AG08395 (cell line): ENCODE measurements around the gene CASP8AP2.
A peak's percentile ranks its signal among the peaks of the same experiment; 100 is the strongest.
"Not testable (repeated sequence)": the region's sequence is repeated elsewhere in the genome, so short reads cannot be mapped to it uniquely, and the experiment has no call there.

Experiments used
- DNase-seq: peaks from one replicate; pipeline ENCODE4 v3.0.0; 2012; ENCODE audit warnings: mixed read lengths, low spot score

The CASP8AP2 gene

GRCh38 chr6:89829472-89830169, at the start of gene CASP8AP2:
Gene CASP8AP2 (plus strand): TSS chr6:89829880.
- DNase-seq = peak; percentile 98

GRCh38 chr6:89781070-89782034, 48.3 kb upstream of the CASP8AP2 start:
- DNase-seq = no peak

- DNase-seq = no peak
These were observed 47.5 kb upstream of the CASP8AP2 start for GRCh38 chr6:89782222-89782621.

- not testable (repeated sequence) for DNase-seq
These were observed 46.4 kb upstream of the CASP8AP2 start for GRCh38 chr6:89783293-89783692.

- DNase-seq = no peak
These were observed 44.8 kb upstream of the CASP8AP2 start for GRCh38 chr6:89784838-89785237.

DNA sequence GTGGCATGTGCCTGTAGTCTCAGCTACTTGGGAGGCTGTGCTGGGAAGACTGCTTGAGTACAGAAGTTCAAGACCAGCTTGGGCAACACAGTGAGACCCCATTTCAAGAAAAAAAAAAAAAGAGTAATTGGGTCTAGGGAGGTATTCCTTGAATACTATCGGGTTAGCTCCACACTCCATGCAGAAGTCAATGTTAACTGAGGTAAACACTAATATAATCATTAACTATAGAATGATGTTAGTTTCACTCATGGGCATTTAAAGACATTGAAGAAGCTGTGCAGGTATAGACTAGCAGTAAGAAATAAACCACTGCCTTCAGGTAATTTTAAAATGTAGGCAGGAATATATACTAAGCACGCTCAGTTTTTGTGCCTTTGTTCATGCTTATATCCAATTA, 42.7 kb upstream of the CASP8AP2 start:
- DNase-seq = no peak

DNA sequence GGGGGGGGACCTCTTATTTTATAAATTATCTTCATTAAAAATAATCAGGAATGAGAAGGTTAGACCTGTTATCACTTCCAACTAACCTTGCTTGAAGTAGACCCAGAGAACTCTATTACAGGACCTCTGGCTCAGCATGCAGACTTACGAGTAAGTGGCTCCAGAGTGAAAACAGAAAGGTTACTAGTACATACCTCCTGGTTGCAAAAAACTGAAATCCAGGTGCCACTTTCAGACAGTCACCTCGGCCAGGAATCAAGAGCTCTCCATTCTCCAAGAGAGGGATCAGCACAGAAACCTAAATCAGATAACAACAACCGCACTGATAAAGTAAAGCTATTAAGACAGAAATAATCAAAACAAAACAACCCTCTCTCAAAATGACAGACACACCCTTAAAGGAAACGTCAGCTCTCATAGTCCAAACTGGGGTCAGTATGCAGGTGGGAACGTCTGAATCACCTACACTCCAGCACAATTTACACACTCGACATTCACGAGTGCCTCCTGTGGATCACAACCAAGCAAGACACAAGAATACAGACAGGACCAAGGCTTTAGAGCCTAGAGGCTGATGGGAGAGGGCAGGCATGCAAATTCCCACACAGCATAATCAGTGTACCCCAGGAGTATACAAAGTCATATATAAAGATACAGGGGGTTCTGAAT, 41.9 kb upstream of the CASP8AP2 start:
- DNase-seq = no peak

DNA sequence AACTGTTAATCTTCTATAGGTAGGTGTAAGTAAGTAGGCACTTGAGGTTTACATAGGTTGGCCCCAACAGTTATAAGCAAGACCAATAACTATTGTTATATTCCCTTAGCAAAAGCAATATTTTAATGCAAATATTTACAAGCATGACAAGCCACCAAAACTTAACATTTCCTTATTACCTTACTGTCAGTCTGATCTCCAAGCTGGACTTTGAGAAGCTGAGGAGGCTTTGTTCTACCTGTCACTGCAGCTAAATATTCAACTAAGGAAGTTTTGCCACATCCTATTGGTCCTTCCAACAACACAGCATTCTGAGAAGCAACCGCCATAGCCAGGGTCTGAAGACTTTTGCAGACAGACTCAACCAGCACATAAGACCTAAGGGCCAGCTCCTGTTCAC, 39.7 kb upstream of the CASP8AP2 start:
- DNase-seq = no peak

DNA sequence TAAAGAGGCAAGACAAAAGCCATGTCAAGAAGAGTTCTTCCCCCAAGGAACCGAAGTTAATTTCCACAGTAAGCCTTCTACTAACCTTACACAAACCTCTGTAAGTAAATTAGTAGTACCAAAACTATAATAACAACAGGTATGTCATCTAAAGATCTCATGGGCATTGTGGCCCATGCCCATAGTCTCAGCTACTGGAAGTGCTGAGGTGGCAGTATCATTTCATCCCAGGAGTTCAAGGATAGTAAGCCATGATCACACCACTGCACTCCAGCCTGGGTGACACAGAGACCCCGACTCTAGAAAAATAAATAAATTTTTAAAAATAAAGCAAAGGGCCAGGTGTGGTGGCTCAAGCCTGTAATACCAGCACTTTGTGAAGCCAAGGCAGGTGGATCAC, 39.3 kb upstream of the CASP8AP2 start:
- no peak for DNase-seq

GRCh38 chr6:89792881-89793280, 36.8 kb upstream of the CASP8AP2 start:
- peak; percentile 41 for DNase-seq

- DNase-seq = no peak
These were observed 36.1 kb upstream of the CASP8AP2 start for GRCh38 chr6:89793586-89793985.

GRCh38 chr6:89794324-89794723, 35.4 kb upstream of the CASP8AP2 start:
- no peak for DNase-seq

- no peak for DNase-seq
These were observed 32.4 kb upstream of the CASP8AP2 start for GRCh38 chr6:89797317-89797716.

- DNase-seq = no peak
These were observed 30.6 kb upstream of the CASP8AP2 start for GRCh38 chr6:89799096-89799495.

DNA sequence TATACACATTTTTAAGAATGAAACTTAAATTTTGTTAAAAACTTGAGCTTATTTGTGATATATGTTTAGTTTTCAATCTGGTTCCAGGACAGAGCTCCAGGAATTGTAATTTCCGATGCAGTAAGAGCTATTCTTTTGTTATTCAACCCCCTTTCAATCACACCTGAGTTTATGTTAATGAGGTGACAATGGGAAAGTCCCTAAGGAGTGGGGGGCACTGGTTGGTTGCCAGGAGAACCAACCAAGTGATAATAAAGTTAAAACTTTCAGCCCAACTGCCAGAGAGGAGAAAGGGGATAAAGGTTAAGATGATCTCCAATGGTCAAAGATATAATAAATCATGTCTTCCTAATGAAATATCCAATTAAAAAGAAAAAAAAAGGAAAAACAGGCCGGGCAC, 29.9 kb upstream of the CASP8AP2 start:
- DNase-seq = no peak

DNA sequence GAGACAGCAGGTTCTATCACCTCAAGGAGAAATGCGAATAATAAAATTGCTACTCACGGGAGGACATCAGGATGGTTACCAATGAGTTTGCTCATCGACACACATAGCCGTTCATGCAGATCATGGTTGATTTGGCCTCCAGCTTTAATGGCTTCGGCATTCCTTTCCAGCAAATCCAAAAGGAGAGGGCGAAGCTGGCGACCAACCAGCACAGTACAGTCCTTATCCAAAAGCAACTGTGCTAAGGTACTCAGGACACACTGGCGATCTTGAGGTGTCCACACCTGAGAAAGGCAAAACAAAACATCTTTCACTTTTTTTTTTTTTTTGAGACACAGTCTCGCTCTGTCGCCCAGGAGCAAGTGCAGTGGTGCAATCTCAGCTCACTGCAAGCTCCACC, 26.4 kb upstream of the CASP8AP2 start:
- no peak for DNase-seq

DNA sequence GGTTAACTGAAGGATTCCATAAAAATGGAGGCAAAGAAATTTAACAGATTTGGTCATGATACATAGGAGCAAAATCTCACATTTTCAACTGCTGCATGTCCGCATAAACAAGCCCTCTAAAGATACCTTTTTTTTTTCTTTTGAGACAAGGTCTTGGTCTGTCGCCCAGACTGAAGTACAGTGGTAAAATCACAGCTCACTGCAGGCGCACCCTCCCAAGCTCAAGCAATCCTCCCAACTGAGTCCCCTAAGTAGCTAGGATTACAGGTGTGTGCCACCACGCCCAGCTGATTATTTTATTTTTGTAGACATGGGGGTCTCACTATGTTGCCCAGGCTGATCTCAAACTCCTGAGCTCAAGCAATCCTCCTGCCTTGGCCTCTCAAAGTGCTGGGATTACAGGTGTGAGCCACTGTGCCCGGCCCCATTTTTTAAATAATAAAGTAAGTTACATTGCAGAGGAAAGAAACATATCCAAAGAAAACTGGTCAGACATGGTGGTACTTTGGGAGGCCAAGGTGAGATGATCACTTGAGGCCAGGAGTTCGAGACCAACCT, 23.8 kb upstream of the CASP8AP2 start:
- DNase-seq = no peak

GRCh38 chr6:89807581-89807980, 22.1 kb upstream of the CASP8AP2 start:
- DNase-seq = no peak

- not testable (repeated sequence) for DNase-seq
These were observed 16.3 kb upstream of the CASP8AP2 start for GRCh38 chr6:89813422-89813821.

- no peak for DNase-seq
These were observed 12.2 kb upstream of the CASP8AP2 start for GRCh38 chr6:89817481-89817880.

DNA sequence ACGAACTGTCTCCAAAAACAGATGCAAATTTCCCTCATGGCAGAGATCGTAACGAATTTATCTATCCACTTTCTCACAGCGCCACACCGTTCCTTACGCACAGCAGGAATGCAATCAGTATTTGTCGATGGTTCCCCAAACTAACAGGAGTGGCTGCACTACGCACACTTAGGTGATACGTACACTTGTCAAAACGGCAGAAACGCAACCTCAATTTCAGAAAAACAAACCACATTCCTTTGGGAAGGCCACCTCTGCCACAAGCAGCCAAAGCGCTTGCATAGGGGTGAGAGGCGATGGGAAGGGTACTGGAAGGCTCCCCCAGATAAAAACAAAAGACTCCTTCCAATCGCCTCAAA, 10.7 kb upstream of the CASP8AP2 start:
- no peak for DNase-seq

- DNase-seq = peak; percentile 93
These were observed 10.1 kb upstream of the CASP8AP2 start, which contains the start of gene MDN1 for GRCh38 chr6:89819336-89820130. Gene MDN1 (minus strand): TSS chr6:89819794. CDS start chr6:89819607, 187 bp downstream.
